ENCODE results near the gene COLEC12.

- TF ChIP-seq, protein P1, sequence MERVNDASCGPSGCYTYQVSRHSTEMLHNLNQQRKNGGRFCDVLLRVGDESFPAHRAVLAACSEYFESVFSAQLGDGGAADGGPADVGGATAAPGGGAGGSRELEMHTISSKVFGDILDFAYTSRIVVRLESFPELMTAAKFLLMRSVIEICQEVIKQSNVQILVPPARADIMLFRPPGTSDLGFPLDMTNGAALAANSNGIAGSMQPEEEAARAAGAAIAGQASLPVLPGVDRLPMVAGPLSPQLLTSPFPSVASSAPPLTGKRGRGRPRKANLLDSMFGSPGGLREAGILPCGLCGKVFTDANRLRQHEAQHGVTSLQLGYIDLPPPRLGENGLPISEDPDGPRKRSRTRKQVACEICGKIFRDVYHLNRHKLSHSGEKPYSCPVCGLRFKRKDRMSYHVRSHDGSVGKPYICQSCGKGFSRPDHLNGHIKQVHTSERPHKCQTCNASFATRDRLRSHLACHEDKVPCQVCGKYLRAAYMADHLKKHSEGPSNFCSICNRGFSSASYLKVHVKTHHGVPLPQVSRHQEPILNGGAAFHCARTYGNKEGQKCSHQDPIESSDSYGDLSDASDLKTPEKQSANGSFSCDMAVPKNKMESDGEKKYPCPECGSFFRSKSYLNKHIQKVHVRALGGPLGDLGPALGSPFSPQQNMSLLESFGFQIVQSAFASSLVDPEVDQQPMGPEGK (CRISPR knock-in tag; IDR thresholded peaks at IDR 0.05; ENCODE audit: borderline replicate concordance), result no peak
- TF ChIP-seq OSR1 (CRISPR knock-in tag; IDR thresholded peaks at IDR 0.05), result no peak
- TF ChIP-seq SNAI2 (CRISPR knock-in tag; IDR thresholded peaks at IDR 0.05), result no peak
- no peak for TF ChIP-seq ISL1 (CRISPR knock-in tag; IDR thresholded peaks at IDR 0.05)
Observed at GRCh38 chr18:506801-507200, 6.3 kb upstream of the COLEC12 start.

Measured in SK-N-SH treated with all-trans-retinoic acid at 6 μM for 48 hours (cell line).